H9 (cell line): ENCODE measurements around the gene CEP85L. TPM values are rescaled to one million over a fixed set of nuclear protein-coding genes. Genes with fewer than 3 reads are reported as not detected.

Experiments
- DNase-seq: peaks from one replicate; pipeline ENCODE4 v3.0.0-alpha.2; 2017
- H2AFZ ChIP-seq: one replicate; pipeline ENCODE4 v1.6.1; 2013; ENCODE audit warnings: mild to moderate bottlenecking, low read length, control low read depth, moderate library complexity
- H2AK5ac ChIP-seq: 2 replicates; pipeline ENCODE4 v1.6.1; 2013; ENCODE audit warnings: low read length, control low read depth, mixed read lengths; ENCODE audit not compliant: insufficient read length
- H2BK120ac ChIP-seq: one replicate; pipeline ENCODE4 v1.6.1; 2013; ENCODE audit warnings: low read depth, mild to moderate bottlenecking, low read length, control low read depth, inconsistent platforms; ENCODE audit not compliant: poor library complexity, severe bottlenecking
- H2BK12ac ChIP-seq: 2 replicates; pipeline ENCODE4 v1.6.1; 2013; ENCODE audit warnings: low read length, control low read depth, mixed read lengths, low read depth; ENCODE audit not compliant: insufficient read length
- H2BK15ac ChIP-seq: 2 replicates; pipeline ENCODE4 v1.6.1; 2013; ENCODE audit warnings: low read depth, low read length, control low read depth
- H2BK20ac ChIP-seq: one replicate; pipeline ENCODE4 v1.6.1; 2013; ENCODE audit warnings: low read depth, mild to moderate bottlenecking, low read length, control low read depth, inconsistent platforms; ENCODE audit not compliant: poor library complexity, severe bottlenecking
- H2BK5ac ChIP-seq: 2 replicates; pipeline ENCODE4 v1.6.1; 2013; ENCODE audit warnings: low read length, control low read depth, mixed read lengths; ENCODE audit not compliant: insufficient read length
- H3K14ac ChIP-seq: 2 replicates; pipeline ENCODE4 v1.6.1; 2013; ENCODE audit warnings: low read length, control low read depth; ENCODE audit not compliant: insufficient read depth
- H3K18ac ChIP-seq: 2 replicates; pipeline ENCODE4 v1.6.1; 2013; ENCODE audit warnings: low read depth, mild to moderate bottlenecking, mixed read lengths, low read length, control low read depth; ENCODE audit not compliant: insufficient read length
- H3K23ac ChIP-seq: 2 replicates; pipeline ENCODE4 v1.6.1; 2013; ENCODE audit warnings: low read length, control low read depth, mixed read lengths, low read depth; ENCODE audit not compliant: insufficient read length
- H3K23me2 ChIP-seq: 2 replicates; pipeline ENCODE4 v1.6.1; 2013; ENCODE audit warnings: low read depth, mild to moderate bottlenecking, mixed read lengths, low read length, control low read depth; ENCODE audit not compliant: insufficient read length, poor library complexity, severe bottlenecking
- H3K27ac ChIP-seq: 2 replicates; pipeline ENCODE4 v1.5.1; 2013; ENCODE audit warnings: low read length, control low read depth, mixed read lengths, low read depth; ENCODE audit not compliant: insufficient read length
- H3K27me3 ChIP-seq: 2 replicates; pipeline ENCODE4 v1.6.1; 2013; ENCODE audit warnings: low read length, control low read depth, inconsistent platforms; ENCODE audit not compliant: insufficient read depth
- H3K4ac ChIP-seq: 2 replicates; pipeline ENCODE4 v1.6.1; 2013; ENCODE audit warnings: low read depth, mild to moderate bottlenecking, control low read depth, inconsistent platforms, low read length, moderate library complexity
- H3K4me1 ChIP-seq: 2 replicates; pipeline ENCODE4 v1.6.1; 2013; ENCODE audit warnings: low read length, control low read depth, inconsistent platforms; ENCODE audit not compliant: insufficient read depth
- H3K4me2 ChIP-seq: 2 replicates; pipeline ENCODE4 v1.6.1; 2013; ENCODE audit warnings: low read length, control low read depth, mixed read lengths; ENCODE audit not compliant: insufficient read length, insufficient read depth
- H3K56ac ChIP-seq: 2 replicates; pipeline ENCODE4 v1.6.1; 2013; ENCODE audit warnings: low read depth, mild to moderate bottlenecking, mixed read lengths, low read length, control low read depth; ENCODE audit not compliant: insufficient read length
- H3K79me1 ChIP-seq: 2 replicates; pipeline ENCODE4 v1.6.1; 2013; ENCODE audit warnings: low read depth, mild to moderate bottlenecking, moderate library complexity, low read length, control low read depth, inconsistent platforms; ENCODE audit not compliant: insufficient read depth, poor library complexity, severe bottlenecking
- H3K79me2 ChIP-seq: 2 replicates; pipeline ENCODE4 v1.6.1; 2013; ENCODE audit warnings: low read length, control low read depth, inconsistent platforms; ENCODE audit not compliant: insufficient read depth
- H3K9ac ChIP-seq: 2 replicates; pipeline ENCODE4 v1.6.1; 2013; ENCODE audit warnings: low read length, control low read depth, mixed read lengths; ENCODE audit not compliant: insufficient read length; ENCODE audit errors: extremely low read depth
- H3K9me3 ChIP-seq: one replicate; pipeline ENCODE4 v1.6.1; 2013; ENCODE audit warnings: low read depth, low read length, inconsistent platforms; ENCODE audit not compliant: control insufficient read depth
- H3T11ph ChIP-seq: one replicate; pipeline ENCODE4 v1.6.1; 2013; ENCODE audit warnings: mild to moderate bottlenecking, low read length, control low read depth, inconsistent platforms
- H4K20me1 ChIP-seq: one replicate; pipeline ENCODE4 v1.6.1; 2013; ENCODE audit not compliant: control insufficient read depth, insufficient read length, insufficient read depth
- H4K5ac ChIP-seq: 2 replicates; pipeline ENCODE4 v1.6.1; 2013; ENCODE audit warnings: low read depth, mild to moderate bottlenecking, mixed read lengths, low read length, control low read depth; ENCODE audit not compliant: insufficient read length
- H4K8ac ChIP-seq: replicated peaks from 2 replicates; pipeline ENCODE4 v1.6.1; 2013; ENCODE audit warnings: low read length, control low read depth, mixed read lengths, low read depth; ENCODE audit not compliant: insufficient read length
- H4K91ac ChIP-seq: 2 replicates; pipeline ENCODE4 v1.6.1; 2013; ENCODE audit warnings: low read depth, mild to moderate bottlenecking, moderate library complexity, mixed read lengths, low read length, control low read depth; ENCODE audit not compliant: insufficient read length
- H3K27ac Mint-ChIP-seq, 3 experiments: 2 replicates in 2 of 3; 3 replicates in 1 of 3; pipeline ENCODE4 v1.8.0; 2020 to 2021; ENCODE audit warnings: mixed read lengths in 3 of 3, mild to moderate bottlenecking in 1 of 3, moderate library complexity in 1 of 3
- H3K27me3 Mint-ChIP-seq: 2 replicates; pipeline ENCODE4 v1.8.0; 2021; ENCODE audit warnings: low read depth, mild to moderate bottlenecking, moderate library complexity, mixed read lengths
- H3K36me3 Mint-ChIP-seq, 3 experiments: 2 replicates in 2 of 3; 3 replicates in 1 of 3; pipeline ENCODE4 v1.8.0; 2020 to 2021; ENCODE audit warnings: low read depth in 3 of 3, mixed read lengths in 3 of 3; ENCODE audit not compliant: insufficient read depth in 1 of 3
- H3K4me1 Mint-ChIP-seq, 2 experiments: 2 replicates each; pipeline ENCODE4 v1.8.0; 2020; ENCODE audit warnings: mixed read lengths in 2 of 2
- H3K4me3 Mint-ChIP-seq, 2 experiments: 2 replicates in 1 of 2; 3 replicates in 1 of 2; pipeline ENCODE4 v1.8.0; 2020 to 2021; ENCODE audit warnings: mild to moderate bottlenecking in 2 of 2, mixed read lengths in 2 of 2, moderate library complexity in 1 of 2
- H3K9me3 Mint-ChIP-seq, 2 experiments: 2 replicates in 1 of 2; 3 replicates in 1 of 2; pipeline ENCODE4 v1.8.0; 2020; ENCODE audit warnings: mild to moderate bottlenecking in 2 of 2, mixed read lengths in 2 of 2, moderate library complexity in 1 of 2
- WGBS: extraction: QIAGEN DNeasy Blood & Tissue Kit; methylation state at CpG from one replicate; pipeline ENCODE4 v1.1.7; 2013; ENCODE audit warnings: missing lambda C conversion rate, low lambda C conversion rate, mixed read lengths; ENCODE audit not compliant: insufficient read length; ENCODE audit errors: extremely low coverage; 5-methylcytosine and 5-hydroxymethylcytosine counted together
- total RNA-seq: library from RNA; stranded (reverse); gene quantifications from 2 replicates; pipeline ENCODE4 v1.2.1, GENCODE V29; 2021
- TF ChIP-seq, protein P1 (sequence below): fragments of 200-600 bp; sonication (generic); conservative IDR thresholded peaks from 3 replicates; pipeline ENCODE4 v1.8.0; 2021; ENCODE audit warnings: antibody characterized with exemption, mild to moderate bottlenecking

CEP85L gene
- total RNA-seq, 1 experiment from 2014 or later = 3.8 TPM

DNA sequence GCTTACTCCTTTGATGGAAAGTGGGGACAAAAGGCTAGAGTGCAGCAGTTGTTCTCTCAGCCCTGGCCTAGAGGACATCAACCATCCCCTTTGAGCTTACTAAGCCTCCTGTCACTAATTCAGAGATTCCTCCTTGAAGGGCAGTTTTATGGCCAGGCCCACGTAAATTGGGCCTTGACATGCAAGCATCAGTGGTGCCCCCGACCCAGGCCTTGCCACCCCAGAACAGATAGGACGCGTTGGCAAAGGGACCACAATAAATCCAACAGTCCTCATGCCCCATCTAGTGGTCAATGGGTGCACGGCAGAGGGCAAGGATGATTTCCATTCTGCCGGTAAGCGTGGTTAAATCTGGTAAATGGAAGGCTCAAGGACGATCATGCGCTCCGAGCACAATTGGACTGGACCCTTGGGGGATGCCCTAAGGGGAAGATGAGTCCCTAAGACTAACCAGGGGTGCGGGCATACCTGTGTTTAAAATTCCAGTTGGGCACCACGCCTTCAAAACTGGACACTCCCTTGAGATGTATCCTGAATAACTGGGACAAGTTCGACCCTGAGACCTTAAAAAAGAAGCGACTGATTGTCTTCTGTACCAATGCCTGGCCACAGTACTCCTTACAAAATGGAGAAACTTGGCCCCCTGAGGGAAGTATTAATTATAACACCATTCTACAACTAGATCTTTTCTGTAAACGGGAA, 32.6 kb downstream of the CEP85L start:
- no peak overlapping the region for H3T11ph ChIP-seq
- no peak overlapping the region for H3K9ac ChIP-seq
- no peak overlapping the region for H2BK15ac ChIP-seq
- no peaks in the 10 kb centered on the region for H3K4me1 ChIP-seq
- H3K27ac ChIP-seq = no peak overlapping the region
- no peak overlapping the region for H2BK12ac ChIP-seq
- no peaks in the 10 kb centered on the region for H3K27me3 ChIP-seq
- H3K4ac ChIP-seq = no peak overlapping the region
- H4K91ac ChIP-seq = no peak overlapping the region
- no peak overlapping the region for H2BK5ac ChIP-seq
- peaks cover 4% of the 10 kb centered on the region for H3K79me1 ChIP-seq
- Mint-ChIP-seq H3K4me1 (peaks cover 2 to 3% of the 10 kb centered on the region in 2 experiments; a peak in 1 of 4 replicates), H3K4me3 (no peak overlapping the region), H3K27ac (no peak overlapping the region; a peak in 1 of 7 replicates), H3K36me3 (peaks cover 0 to 2% (median 0%) of the 10 kb centered on the region in 3 experiments; a peak in 2 of 7 replicates), H3K27me3 (no peaks in the 10 kb centered on the region), H3K9me3 (no peaks in the 10 kb centered on the region; a peak in 1 of 5 replicates)
- H4K8ac ChIP-seq = no peak overlapping the region
- H3K9me3 ChIP-seq = no peaks in the 10 kb centered on the region
- H2BK120ac ChIP-seq = no peak overlapping the region
- H2BK20ac ChIP-seq = no peak overlapping the region
- no peak overlapping the region for H3K18ac ChIP-seq
- no peak overlapping the region for H3K14ac ChIP-seq
- TF ChIP-seq, protein P1, sequence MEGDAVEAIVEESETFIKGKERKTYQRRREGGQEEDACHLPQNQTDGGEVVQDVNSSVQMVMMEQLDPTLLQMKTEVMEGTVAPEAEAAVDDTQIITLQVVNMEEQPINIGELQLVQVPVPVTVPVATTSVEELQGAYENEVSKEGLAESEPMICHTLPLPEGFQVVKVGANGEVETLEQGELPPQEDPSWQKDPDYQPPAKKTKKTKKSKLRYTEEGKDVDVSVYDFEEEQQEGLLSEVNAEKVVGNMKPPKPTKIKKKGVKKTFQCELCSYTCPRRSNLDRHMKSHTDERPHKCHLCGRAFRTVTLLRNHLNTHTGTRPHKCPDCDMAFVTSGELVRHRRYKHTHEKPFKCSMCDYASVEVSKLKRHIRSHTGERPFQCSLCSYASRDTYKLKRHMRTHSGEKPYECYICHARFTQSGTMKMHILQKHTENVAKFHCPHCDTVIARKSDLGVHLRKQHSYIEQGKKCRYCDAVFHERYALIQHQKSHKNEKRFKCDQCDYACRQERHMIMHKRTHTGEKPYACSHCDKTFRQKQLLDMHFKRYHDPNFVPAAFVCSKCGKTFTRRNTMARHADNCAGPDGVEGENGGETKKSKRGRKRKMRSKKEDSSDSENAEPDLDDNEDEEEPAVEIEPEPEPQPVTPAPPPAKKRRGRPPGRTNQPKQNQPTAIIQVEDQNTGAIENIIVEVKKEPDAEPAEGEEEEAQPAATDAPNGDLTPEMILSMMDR = peak; percentile 88
- H3K79me2 ChIP-seq = 0 out of 2 replicates have a peak, but pooled peaks cover 1% of the 10 kb centered on the region
- H4K5ac ChIP-seq = no peak overlapping the region
- no CpG with 5 or more reads among the region's 15 CpGs for WGBS
- no peak overlapping the region for H2AK5ac ChIP-seq
- H2AFZ ChIP-seq = no peak overlapping the region
- no peak overlapping the region for H3K4me2 ChIP-seq
- H3K56ac ChIP-seq = no peak overlapping the region
- no peak overlapping the region for H3K23ac ChIP-seq
- peak; percentile 64 for DNase-seq
- H3K23me2 ChIP-seq = no peaks in the 10 kb centered on the region
- no peaks in the 10 kb centered on the region for H4K20me1 ChIP-seq
